ENCODE data around the gene ANO7.

ANO7 gene

GRCh38 chr2:241160318-241160717 is 28.2 kb upstream of the ANO7 start:
- Mint-ChIP-seq H3K9me3 (no peaks in the 10 kb centered on the region), H3K4me3 (no peak overlapping the region), H3K4me1 (peaks cover 10% of the 10 kb centered on the region), H3K27me3 (ENCODE audit: low read depth, poor library complexity) (no peaks in the 10 kb centered on the region), H3K36me3 (ENCODE audit: low read depth) (peaks cover 15% of the 10 kb centered on the region), H3K27ac (no peak overlapping the region)
- TF ChIP-seq CTCF (IDR thresholded peaks at IDR 0.05): no peak
- DNase-seq: no peak

- Mint-ChIP-seq H3K4me3 (no peak overlapping the region), H3K36me3 (ENCODE audit: low read depth) (peaks cover 21% of the 10 kb centered on the region), H3K27ac (no peak overlapping the region), H3K4me1 (peaks cover 6% of the 10 kb centered on the region), H3K27me3 (ENCODE audit: low read depth, poor library complexity) (no peaks in the 10 kb centered on the region), H3K9me3 (no peaks in the 10 kb centered on the region)
- no peak for TF ChIP-seq CTCF (IDR thresholded peaks at IDR 0.05)
- DNase-seq: no peak
Observed at GRCh38 chr2:241161646-241162281, 26.7 kb upstream of the ANO7 start.

GRCh38 chr2:241163601-241164118 is 24.8 kb upstream of the ANO7 start:
- no peak overlapping the region for H3K4me3 Mint-ChIP-seq
- no peak overlapping the region for H3K27ac Mint-ChIP-seq
- H3K27me3 Mint-ChIP-seq (ENCODE audit: low read depth, poor library complexity): peaks cover 3% of the 10 kb centered on the region
- H3K36me3 Mint-ChIP-seq (ENCODE audit: low read depth): peaks cover 26% of the 10 kb centered on the region
- H3K9me3 Mint-ChIP-seq: no peaks in the 10 kb centered on the region
- H3K4me1 Mint-ChIP-seq: no peaks in the 10 kb centered on the region
- no peak for DNase-seq
- TF ChIP-seq CTCF (IDR thresholded peaks at IDR 0.05): no peak

GRCh38 chr2:241168366-241168765 is 20.1 kb upstream of the ANO7 start:
- Mint-ChIP-seq H3K27me3 (ENCODE audit: low read depth, poor library complexity) (peaks cover 6% of the 10 kb centered on the region), H3K4me3 (no peak overlapping the region), H3K4me1 (no peaks in the 10 kb centered on the region), H3K9me3 (peaks cover 18% of the 10 kb centered on the region), H3K27ac (no peak overlapping the region), H3K36me3 (ENCODE audit: low read depth) (peaks cover 60% of the 10 kb centered on the region)
- TF ChIP-seq CTCF (IDR thresholded peaks at IDR 0.05): no peak
- no peak for DNase-seq

GRCh38 chr2:241173557-241173956 is 14.9 kb upstream of the ANO7 start:
- H3K4me1 Mint-ChIP-seq: no peaks in the 10 kb centered on the region
- no peak for TF ChIP-seq CTCF (IDR thresholded peaks at IDR 0.05)
- H3K27ac Mint-ChIP-seq: no peak overlapping the region
- peaks cover 2% of the 10 kb centered on the region for H3K27me3 Mint-ChIP-seq (ENCODE audit: low read depth, poor library complexity)
- H3K9me3 Mint-ChIP-seq: peaks cover 22% of the 10 kb centered on the region
- no peak overlapping the region for H3K4me3 Mint-ChIP-seq
- DNase-seq: no peak
- peaks cover 57% of the 10 kb centered on the region for H3K36me3 Mint-ChIP-seq (ENCODE audit: low read depth)

Measured in nephron progenitor cell (in vitro differentiated cells).